Measurements from ENCODE around the gene USP35.
"Not testable (repeated sequence)": the region's sequence is repeated elsewhere in the genome, so short reads cannot be mapped to it uniquely, and the experiment has no call there.

USP35 gene

GRCh38 chr11:78221396-78222315 is 32.9 kb downstream of the USP35 start:
- Mint-ChIP-seq H3K4me1 (peaks cover 30 to 35% of the 10 kb centered on the region in 2 donors), H3K27ac (no peak overlapping the region), H3K4me3 (no peak overlapping the region), H3K36me3 (peaks cover 45 to 57% of the 10 kb centered on the region in 2 donors), H3K27me3 (no peaks in the 10 kb centered on the region), H3K9me3 (no peaks in the 10 kb centered on the region)
- ATAC-seq (replicated peaks) (no peak), DNase-seq (no peak)

DNA sequence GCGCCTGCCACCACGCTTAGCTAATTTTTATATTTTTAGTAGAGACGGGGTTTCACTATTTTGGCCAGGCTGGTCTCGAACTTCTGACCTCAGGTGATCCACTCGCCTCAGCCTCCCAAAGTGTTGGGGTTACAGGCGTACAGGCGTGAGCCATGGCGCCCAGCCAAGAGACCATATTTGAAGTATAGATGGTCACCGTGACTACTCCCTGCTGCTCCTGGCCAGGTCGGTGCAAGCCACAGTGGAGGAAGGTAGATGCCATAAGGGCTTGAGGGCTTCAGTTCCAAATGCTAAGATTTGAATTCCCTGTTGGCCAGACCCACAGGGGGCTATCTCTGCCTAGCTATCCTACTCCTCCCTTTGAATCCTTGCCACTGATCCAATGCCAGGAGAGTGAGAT is 34.0 kb downstream of the USP35 start:
- Mint-ChIP-seq H3K36me3 (peaks cover 43 to 49% of the 10 kb centered on the region in 2 donors), H3K4me1 (peaks cover 37 to 46% of the 10 kb centered on the region in 2 donors)
- H3K4me3 Mint-ChIP-seq; H3K9me3 Mint-ChIP-seq; DNase-seq; H3K27me3 Mint-ChIP-seq; ATAC-seq (replicated peaks); H3K27ac Mint-ChIP-seq: not testable (repeated sequence)

GRCh38 chr11:78223320-78223954 is 34.7 kb downstream of the USP35 start:
- no peaks in the 10 kb centered on the region for H3K9me3 Mint-ChIP-seq
- peaks cover 40 to 53% of the 10 kb centered on the region in 2 donors for H3K4me1 Mint-ChIP-seq
- peak; percentile 88 to 90 for ATAC-seq (replicated peaks)
- DNase-seq, result peak; percentile 50
- peaks cover 38 to 44% of the 10 kb centered on the region in 2 donors for H3K36me3 Mint-ChIP-seq
- peak overlapping the region; percentile 87 for H3K27ac Mint-ChIP-seq
- H3K4me3 Mint-ChIP-seq, result peak overlapping the region; percentile 23 to 73
- no peaks in the 10 kb centered on the region for H3K27me3 Mint-ChIP-seq

- peaks cover 47 to 59% of the 10 kb centered on the region in 2 donors for H3K4me1 Mint-ChIP-seq
- H3K9me3 Mint-ChIP-seq, result no peaks in the 10 kb centered on the region
- ATAC-seq (replicated peaks) (no peak), DNase-seq (no peak)
- no peak overlapping the region for H3K4me3 Mint-ChIP-seq
- H3K27me3 Mint-ChIP-seq, result no peaks in the 10 kb centered on the region
- peaks cover 30 to 34% of the 10 kb centered on the region in 2 donors for H3K36me3 Mint-ChIP-seq
- H3K27ac Mint-ChIP-seq, result peak overlapping the region; percentile 60
Observed at GRCh38 chr11:78224506-78224905, 35.8 kb downstream of the USP35 start.

- Mint-ChIP-seq H3K27ac (no peak overlapping the region), H3K36me3 (peaks cover 30 to 34% of the 10 kb centered on the region in 2 donors), H3K4me1 (peaks cover 48 to 59% of the 10 kb centered on the region in 2 donors), H3K4me3 (no peak overlapping the region), H3K27me3 (no peaks in the 10 kb centered on the region), H3K9me3 (no peaks in the 10 kb centered on the region)
- ATAC-seq (replicated peaks), result no peak
- DNase-seq, result no peak
Observed at GRCh38 chr11:78224906-78225420, 36.2 kb downstream of the USP35 start.

- Mint-ChIP-seq H3K27ac (no peak overlapping the region), H3K4me3 (no peak overlapping the region), H3K9me3 (no peaks in the 10 kb centered on the region), H3K27me3 (no peaks in the 10 kb centered on the region), H3K4me1 (peaks cover 48 to 59% of the 10 kb centered on the region in 2 donors), H3K36me3 (peaks cover 18 to 20% of the 10 kb centered on the region in 2 donors)
- no peak for DNase-seq
- ATAC-seq (replicated peaks), result no peak
Observed at GRCh38 chr11:78226684-78227680, 38.3 kb downstream of the USP35 start.

- H3K4me1 Mint-ChIP-seq, result peaks cover 48 to 56% of the 10 kb centered on the region in 2 donors
- H3K27ac Mint-ChIP-seq, result no peak overlapping the region
- no peak for DNase-seq
- H3K4me3 Mint-ChIP-seq, result peak overlapping the region in 1 of 2 donors; percentile 33
- no peaks in the 10 kb centered on the region for H3K9me3 Mint-ChIP-seq
- ATAC-seq (replicated peaks), result peak; percentile 60 to 68
- peaks cover 20 to 21% of the 10 kb centered on the region in 2 donors for H3K36me3 Mint-ChIP-seq
- H3K27me3 Mint-ChIP-seq, result no peaks in the 10 kb centered on the region
Observed at GRCh38 chr11:78227921-78228320, 39.2 kb downstream of the USP35 start.

DNA sequence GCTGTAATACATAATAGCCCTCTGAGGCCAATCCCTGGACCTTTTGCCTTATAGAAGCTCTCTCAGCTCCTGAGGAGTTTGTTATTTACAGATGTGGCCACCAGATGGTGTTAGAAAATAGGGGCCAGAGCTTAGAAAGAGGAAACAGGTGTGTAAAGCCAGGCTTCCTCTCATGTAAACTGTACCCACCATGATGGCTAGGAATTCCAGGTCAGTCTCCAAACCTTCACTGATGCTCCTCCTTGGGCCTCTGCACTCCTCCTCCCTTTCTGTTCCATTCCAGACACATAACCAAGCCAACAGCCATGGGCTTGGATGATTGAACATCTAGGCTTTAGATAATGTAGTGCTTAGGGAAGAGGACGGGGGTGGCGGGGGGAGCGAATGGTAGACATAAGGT is 39.7 kb downstream of the USP35 start:
- Mint-ChIP-seq H3K9me3 (no peaks in the 10 kb centered on the region), H3K36me3 (peaks cover 19% of the 10 kb centered on the region in 2 donors), H3K4me3 (no peak overlapping the region), H3K4me1 (peaks cover 43 to 51% of the 10 kb centered on the region in 2 donors), H3K27ac (no peak overlapping the region), H3K27me3 (no peaks in the 10 kb centered on the region)
- peak; percentile 25 for DNase-seq
- peak; percentile 73 to 76 for ATAC-seq (replicated peaks)

- no peak for ATAC-seq (replicated peaks)
- H3K36me3 Mint-ChIP-seq, result peaks cover 15 to 16% of the 10 kb centered on the region in 2 donors
- DNase-seq, result no peak
- no peaks in the 10 kb centered on the region for H3K27me3 Mint-ChIP-seq
- H3K27ac Mint-ChIP-seq, result no peak overlapping the region
- H3K9me3 Mint-ChIP-seq, result no peaks in the 10 kb centered on the region
- no peak overlapping the region for H3K4me3 Mint-ChIP-seq
- peaks cover 38 to 45% of the 10 kb centered on the region in 2 donors for H3K4me1 Mint-ChIP-seq
Observed at GRCh38 chr11:78229106-78229505, 40.4 kb downstream of the USP35 start.

DNA sequence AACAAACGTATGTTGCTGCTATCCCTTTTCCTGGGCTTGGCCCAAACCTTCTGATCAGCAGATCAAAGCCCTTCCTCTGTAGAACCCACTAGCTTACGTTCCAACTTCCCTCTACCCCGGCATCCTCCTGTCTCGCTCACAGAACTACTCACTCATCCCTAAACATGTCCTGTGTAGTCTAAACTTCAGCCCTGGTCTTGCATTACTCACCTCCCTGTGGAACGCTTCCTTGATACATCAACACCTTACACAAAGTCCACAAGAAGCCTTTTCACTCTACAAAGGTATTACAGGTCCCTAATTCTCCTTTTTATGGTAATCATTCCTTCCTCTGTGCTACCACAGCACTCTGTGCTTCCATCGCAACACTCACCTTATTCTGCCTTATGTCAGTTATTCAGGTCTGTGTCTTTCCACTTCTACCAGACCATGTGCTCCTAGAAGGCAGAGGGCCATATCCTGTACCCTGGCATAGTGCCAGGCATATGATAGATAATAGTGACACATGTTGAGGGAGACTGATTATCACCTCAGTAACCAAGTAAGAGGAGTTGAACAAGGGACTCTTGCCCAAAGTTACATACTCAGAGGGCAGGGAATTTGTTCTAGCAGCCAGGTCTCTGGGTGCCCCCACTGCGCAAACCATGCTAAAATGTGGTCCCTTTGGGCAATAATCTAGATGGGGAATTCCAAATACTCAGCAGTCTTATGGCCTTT is 41.6 kb downstream of the USP35 start:
- H3K36me3 Mint-ChIP-seq, result peaks cover 6% of the 10 kb centered on the region in 2 donors
- DNase-seq, result no peak
- ATAC-seq (replicated peaks), result no peak

DNA sequence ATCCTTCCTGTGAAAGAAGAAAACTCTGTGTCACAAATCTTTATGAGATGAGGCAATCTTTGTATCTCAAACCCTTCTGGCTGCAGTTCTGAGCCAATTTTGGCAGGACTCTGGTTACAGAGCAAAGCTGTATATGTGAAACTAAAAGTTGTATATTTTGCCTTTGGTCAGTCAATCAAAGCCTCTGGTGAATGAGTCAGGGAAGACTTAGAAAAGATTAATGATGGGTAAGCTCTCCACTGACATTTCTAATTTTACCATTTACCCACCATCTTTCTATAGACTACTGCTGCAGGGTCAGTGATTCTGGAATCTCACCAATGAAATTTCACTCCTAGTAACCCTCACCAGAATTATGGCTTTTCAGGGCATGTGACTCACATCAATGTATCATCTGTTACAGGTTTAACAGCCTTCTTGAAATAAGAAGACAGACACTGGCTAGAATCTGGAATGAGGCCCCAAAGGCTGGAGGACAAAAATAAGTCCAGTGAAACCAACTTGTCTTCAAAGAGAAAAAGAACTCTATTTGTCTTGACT is 43.3 kb downstream of the USP35 start:
- ATAC-seq (replicated peaks) (no peak), DNase-seq (no peak)
- Mint-ChIP-seq H3K4me1 (peaks cover 25 to 29% of the 10 kb centered on the region in 2 donors), H3K27me3 (no peaks in the 10 kb centered on the region), H3K9me3 (peaks cover 0 to under 1% of the 10 kb centered on the region in 2 donors), H3K27ac (no peak overlapping the region), H3K4me3 (no peak overlapping the region), H3K36me3 (peaks cover 9 to 10% of the 10 kb centered on the region in 2 donors)

More for the DNA sequence above, 41.6 kb downstream of the USP35 start:
- peaks cover 28 to 32% of the 10 kb centered on the region in 2 donors for H3K4me1 Mint-ChIP-seq
- H3K4me3 Mint-ChIP-seq, result no peak overlapping the region
- no peak overlapping the region for H3K27ac Mint-ChIP-seq
- H3K9me3 Mint-ChIP-seq, result no peaks in the 10 kb centered on the region
- H3K27me3 Mint-ChIP-seq, result no peaks in the 10 kb centered on the region

DNA sequence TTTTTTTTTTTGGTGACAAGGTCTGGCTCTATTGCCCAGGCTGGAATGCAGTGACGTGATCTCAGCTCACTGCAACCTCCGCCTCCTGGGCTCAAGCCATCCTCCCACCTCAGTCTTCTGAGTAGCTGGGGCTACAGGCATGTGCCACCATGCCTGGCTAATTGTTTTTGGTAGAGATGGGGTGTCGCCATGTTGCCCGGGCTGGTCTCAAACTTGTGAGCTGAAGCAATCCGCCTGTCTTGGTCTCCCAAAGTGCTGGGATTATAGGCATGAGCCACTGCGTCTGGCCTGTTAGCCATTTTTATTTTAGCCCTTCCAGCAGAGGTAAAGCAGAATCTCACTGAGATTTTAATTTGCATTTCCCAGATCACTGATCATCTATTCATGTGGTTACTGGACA is 44.3 kb downstream of the USP35 start:
- not testable (repeated sequence) for H3K27ac Mint-ChIP-seq; H3K4me3 Mint-ChIP-seq; H3K9me3 Mint-ChIP-seq; DNase-seq; H3K27me3 Mint-ChIP-seq; ATAC-seq (replicated peaks)
- Mint-ChIP-seq H3K36me3 (peaks cover 19 to 20% of the 10 kb centered on the region in 2 donors), H3K4me1 (peaks cover 16 to 19% of the 10 kb centered on the region in 2 donors)

DNA sequence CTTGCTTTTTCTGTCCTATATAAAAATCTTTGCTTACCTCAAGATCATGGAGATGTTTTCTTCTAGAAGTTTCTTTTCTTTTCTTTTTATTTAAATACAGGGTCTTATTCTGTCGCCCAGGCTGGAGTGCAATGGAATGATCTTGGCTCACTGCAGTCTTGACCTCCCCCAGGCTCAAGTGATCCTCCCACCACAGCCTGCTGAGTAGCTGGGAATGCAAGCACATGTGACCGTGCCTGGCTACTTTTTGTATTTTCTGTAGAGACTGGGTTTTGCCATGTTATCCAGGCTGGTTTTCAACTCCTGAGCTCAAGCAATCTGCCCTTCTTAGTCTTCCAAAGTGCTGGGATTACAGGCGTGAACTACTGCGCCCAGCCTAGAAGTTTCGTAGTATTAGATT is 45.3 kb downstream of the USP35 start:
- ATAC-seq (replicated peaks), result no peak
- peaks cover 9 to 10% of the 10 kb centered on the region in 2 donors for H3K4me1 Mint-ChIP-seq
- H3K4me3 Mint-ChIP-seq, result no peak overlapping the region
- peaks cover 0 to 8% of the 10 kb centered on the region in 2 donors for H3K9me3 Mint-ChIP-seq
- H3K36me3 Mint-ChIP-seq, result peaks cover 20 to 21% of the 10 kb centered on the region in 2 donors
- no peak overlapping the region for H3K27ac Mint-ChIP-seq
- no peaks in the 10 kb centered on the region for H3K27me3 Mint-ChIP-seq
- DNase-seq, result no peak

Measured in stimulated activated naive B cell treated with anti-CD40 and anti-IgM and Interleukin-4, amounts not matched to agents 10 μg/mL and 1 μg/mL and 100 μg/mL, for 72 hours (primary cell).